Ovary (tissue), 3 donors: ENCODE data around the gene SPTA1.

Source experiments
- CTCF ChIP-seq, 3 donors: fragments of 450-650 bp in 2 of 3; fragments of 200-600 bp in 1 of 3; IDR thresholded peaks; one replicate each; pipeline versions ENCODE4 v1.5.1 to v1.8.0; 2016 to 2022; ENCODE audit warnings: antibody characterized with exemption in 3 of 3, mild to moderate bottlenecking in 1 of 3
- POLR2A ChIP-seq: fragments of 450-650 bp; IDR thresholded peaks from one replicate; pipeline ENCODE4 v1.6.1; 2017; ENCODE audit warnings: antibody characterized with exemption, mild to moderate bottlenecking, moderate library complexity
- donor health status: DM: no; HTN: no; CAD: no.

GRCh38 chr1:158644449-158644848 is 42.1 kb downstream of the SPTA1 start:
- no peak for TF ChIP-seq POLR2A
- no peak for TF ChIP-seq CTCF (IDR thresholded peaks at IDR 0.05)
